ENCODE measurements around the gene SCMH1. TPM values are rescaled to one million over a fixed set of nuclear protein-coding genes. Genes with fewer than 3 reads are reported as not detected.

SCMH1 gene
- total RNA-seq, 1 experiment from 2014 or later: 28.0 TPM

DNA sequence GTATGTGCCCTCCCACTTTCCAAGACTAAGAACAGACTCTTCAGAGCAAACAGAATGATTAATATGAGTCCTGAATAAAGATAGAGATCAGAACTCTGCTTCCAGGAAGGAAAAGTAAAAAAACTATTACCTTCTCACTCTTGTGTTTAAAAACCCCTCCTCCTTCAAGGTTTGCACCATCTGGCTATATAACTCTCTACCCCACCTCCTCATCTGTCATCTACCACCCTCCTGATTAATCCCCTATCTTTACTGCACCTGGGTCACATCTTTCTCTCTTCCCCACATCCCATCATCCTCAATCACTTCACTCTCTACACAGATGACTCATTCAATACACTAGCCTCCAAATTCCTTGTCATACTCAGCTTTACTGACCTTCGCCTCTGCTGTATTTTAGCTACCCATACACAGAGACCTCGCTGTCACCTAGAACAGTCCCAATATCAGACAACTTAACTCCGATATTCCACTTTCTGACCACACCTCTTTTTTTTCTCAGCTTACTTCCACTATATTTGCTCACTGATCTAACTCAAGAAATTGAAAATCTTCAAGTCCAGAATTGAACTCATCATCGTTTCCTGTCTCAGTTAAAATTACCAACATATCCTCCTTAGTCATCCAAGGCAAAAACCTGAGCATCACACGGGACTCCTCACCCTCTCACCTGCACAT is 3.7 kb downstream of the SCMH1 start:
- ChIA-PET POLR2A (no interaction called here), RAD21 (ENCODE audit: low non-redundant PET in 1 of 2, low total read pairs in 2 of 2, uncharacterized antibody in 2 of 2, unreplicated experiment in 2 of 2) (no interaction called here), CTCF (no interaction called here)
- Histone ChIP-seq H3K4me2 (ENCODE audit: low read length) (peak overlapping the region; percentile 44), H4K20me1 (ENCODE audit: insufficient read depth) (no peaks in the 10 kb centered on the region; the same call in 1 of the 2 replicates), H2AFZ (ENCODE audit: low read depth, low read length, poor library complexity, severe bottlenecking) (no peak overlapping the region), H3K79me2 (ENCODE audit: insufficient read depth, low read length) (peaks cover 61% of the 10 kb centered on the region), H3K36me3 (ENCODE audit: control insufficient read depth in 1 of 2, insufficient read depth in 2 of 2, low read length in 2 of 2) (no peaks in the 10 kb centered on the region; a peak in 1 of 4 replicates), H3K9me3 (ENCODE audit: control insufficient read depth in 1 of 2, insufficient read depth in 1 of 2, low read depth in 1 of 2, low read length in 2 of 2) (no peaks in the 10 kb centered on the region), H3K4me3 (replicated peaks in 1 of 2; ENCODE audit: low read depth in 1 of 2, low read length in 2 of 2) (no peak overlapping the region), H3K9me2 (ENCODE audit: insufficient read depth) (no peaks in the 10 kb centered on the region), H3K9ac (ENCODE audit: low read length) (no peak overlapping the region), H3K27me3 (ENCODE audit: insufficient read depth, low read length) (no peaks in the 10 kb centered on the region), H3K4me1 (ENCODE audit: control insufficient read depth in 1 of 2, insufficient read depth in 2 of 2, low read length in 2 of 2) (peaks cover 21 to 49% of the 10 kb centered on the region in 2 experiments), H3K27ac (ENCODE audit: low read depth, low read length) (no peak overlapping the region)
- intact Hi-C loops (cut with micrococcal nuclease): no loop called here
- DNase-seq (ENCODE audit: low read depth, low spot score): no peak
- TF ChIP-seq, protein P1, sequence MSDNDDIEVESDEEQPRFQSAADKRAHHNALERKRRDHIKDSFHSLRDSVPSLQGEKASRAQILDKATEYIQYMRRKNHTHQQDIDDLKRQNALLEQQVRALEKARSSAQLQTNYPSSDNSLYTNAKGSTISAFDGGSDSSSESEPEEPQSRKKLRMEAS (IDR thresholded peaks at IDR 0.05): no peak
- TF ChIP-seq POLR2A (IDR thresholded peaks at IDR 0.05; ENCODE audit: borderline replicate concordance, extremely low read depth, insufficient read depth, insufficient read length): no peak
- no TSS peak for BruUV-seq (replicated peaks)
- no peak for ATAC-seq

GRCh38 chr1:41236781-41237180 is 5.3 kb downstream of the SCMH1 start:
- Histone ChIP-seq H3K36me3 (ENCODE audit: control insufficient read depth in 1 of 2, insufficient read depth in 2 of 2, low read length in 2 of 2) (no peaks in the 10 kb centered on the region; a peak in 1 of 4 replicates), H3K9me3 (ENCODE audit: control insufficient read depth in 1 of 2, insufficient read depth in 1 of 2, low read depth in 1 of 2, low read length in 2 of 2) (no peaks in the 10 kb centered on the region), H3K4me2 (ENCODE audit: low read length) (no peak overlapping the region), H2AFZ (ENCODE audit: low read depth, low read length, poor library complexity, severe bottlenecking) (no peak overlapping the region), H4K20me1 (ENCODE audit: insufficient read depth) (no peaks in the 10 kb centered on the region; the same call in 1 of the 2 replicates), H3K79me2 (ENCODE audit: insufficient read depth, low read length) (peaks cover 61% of the 10 kb centered on the region), H3K4me3 (replicated peaks in 1 of 2; ENCODE audit: low read depth in 1 of 2, low read length in 2 of 2) (no peak overlapping the region), H3K9me2 (ENCODE audit: insufficient read depth) (no peaks in the 10 kb centered on the region), H3K9ac (ENCODE audit: low read length) (no peak overlapping the region), H3K27ac (ENCODE audit: low read depth, low read length) (no peak overlapping the region), H3K27me3 (ENCODE audit: insufficient read depth, low read length) (no peaks in the 10 kb centered on the region), H3K4me1 (ENCODE audit: control insufficient read depth in 1 of 2, insufficient read depth in 2 of 2, low read length in 2 of 2) (peaks cover 13 to 39% of the 10 kb centered on the region in 2 experiments)
- DNase-seq (ENCODE audit: low read depth, low spot score) (no peak), ATAC-seq (no peak)
- intact Hi-C loops (cut with micrococcal nuclease): no loop called here
- POLR2A ChIA-PET: no interaction called here
- BruUV-seq (replicated peaks): no TSS peak
- RAD21 ChIA-PET (ENCODE audit: low non-redundant PET in 1 of 2, low total read pairs in 2 of 2, uncharacterized antibody in 2 of 2, unreplicated experiment in 2 of 2): no interaction called here
- CTCF ChIA-PET: no interaction called here
- TF ChIP-seq JUND (IDR thresholded peaks at IDR 0.05): no peak
- TF ChIP-seq EGR1 (IDR thresholded peaks at IDR 0.05; ENCODE audit: low read depth): no peak
- no peak for TF ChIP-seq ZNF274 (IDR thresholded peaks at IDR 0.05; ENCODE audit: low read depth, low read length)
- TF ChIP-seq TCF7L2 (IDR thresholded peaks at IDR 0.05; ENCODE audit: borderline replicate concordance, extremely low read depth, insufficient read depth, insufficient read length): no peak
- no peak for TF ChIP-seq FOSL1 (IDR thresholded peaks at IDR 0.05; ENCODE audit: low read depth)
- TF ChIP-seq, protein P2, sequence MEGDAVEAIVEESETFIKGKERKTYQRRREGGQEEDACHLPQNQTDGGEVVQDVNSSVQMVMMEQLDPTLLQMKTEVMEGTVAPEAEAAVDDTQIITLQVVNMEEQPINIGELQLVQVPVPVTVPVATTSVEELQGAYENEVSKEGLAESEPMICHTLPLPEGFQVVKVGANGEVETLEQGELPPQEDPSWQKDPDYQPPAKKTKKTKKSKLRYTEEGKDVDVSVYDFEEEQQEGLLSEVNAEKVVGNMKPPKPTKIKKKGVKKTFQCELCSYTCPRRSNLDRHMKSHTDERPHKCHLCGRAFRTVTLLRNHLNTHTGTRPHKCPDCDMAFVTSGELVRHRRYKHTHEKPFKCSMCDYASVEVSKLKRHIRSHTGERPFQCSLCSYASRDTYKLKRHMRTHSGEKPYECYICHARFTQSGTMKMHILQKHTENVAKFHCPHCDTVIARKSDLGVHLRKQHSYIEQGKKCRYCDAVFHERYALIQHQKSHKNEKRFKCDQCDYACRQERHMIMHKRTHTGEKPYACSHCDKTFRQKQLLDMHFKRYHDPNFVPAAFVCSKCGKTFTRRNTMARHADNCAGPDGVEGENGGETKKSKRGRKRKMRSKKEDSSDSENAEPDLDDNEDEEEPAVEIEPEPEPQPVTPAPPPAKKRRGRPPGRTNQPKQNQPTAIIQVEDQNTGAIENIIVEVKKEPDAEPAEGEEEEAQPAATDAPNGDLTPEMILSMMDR (IDR thresholded peaks at IDR 0.05 in 2 of 3, conservative IDR thresholded peaks at IDR 0.05 in 1 of 3; ENCODE audit: borderline replicate concordance in 1 of 3, insufficient read depth in 1 of 3, low read depth in 2 of 3, low read length in 2 of 3): no peak
- TF ChIP-seq ZFX (IDR thresholded peaks at IDR 0.05): no peak
- no peak for TF ChIP-seq REST (IDR thresholded peaks at IDR 0.05; ENCODE audit: low read depth)
- TF ChIP-seq SIN3A (IDR thresholded peaks at IDR 0.05; ENCODE audit: low read depth): no peak
- TF ChIP-seq RAD21 (IDR thresholded peaks at IDR 0.05; ENCODE audit: low read depth): no peak
- TF ChIP-seq, protein P1 (IDR thresholded peaks at IDR 0.05): no peak
- no peak for TF ChIP-seq CBX3 (IDR thresholded peaks at IDR 0.05; ENCODE audit: low read depth)
- TF ChIP-seq ELF1 (IDR thresholded peaks at IDR 0.05; ENCODE audit: borderline replicate concordance, low read depth): no peak
- TF ChIP-seq YY1 (IDR thresholded peaks at IDR 0.05; ENCODE audit: extremely low read depth, insufficient replicate concordance, low read depth, low read length): no peak
